ENCODE results near the gene ZKSCAN7.
"Not testable (repeated sequence)": the region's sequence is repeated elsewhere in the genome, so short reads cannot be mapped to it uniquely, and the experiment has no call there.

The ZKSCAN7 gene

DNA sequence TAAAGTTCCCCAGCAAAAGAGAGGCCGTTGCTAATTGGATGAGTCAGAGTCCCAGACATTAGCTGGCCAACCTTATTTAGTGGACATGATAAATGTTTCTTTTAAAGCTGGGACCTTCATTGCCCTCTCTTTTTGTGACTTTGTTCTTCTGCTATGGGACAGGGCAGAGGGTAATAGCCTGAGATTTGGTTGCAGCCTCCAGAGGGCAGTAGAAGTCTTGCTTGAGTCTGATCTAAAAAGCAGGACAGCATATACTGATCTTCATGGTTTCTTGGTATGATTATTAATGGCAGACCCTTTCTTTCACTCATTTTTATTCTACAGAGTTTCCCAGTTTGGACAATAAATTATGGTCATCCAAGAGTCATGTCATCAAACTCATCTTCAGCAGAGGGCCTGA, 25.1 kb upstream of the ZKSCAN7 start:
- Histone ChIP-seq H3K9ac (ENCODE audit: low read length) (no peak overlapping the region), H3K79me2 (ENCODE audit: insufficient read depth, low read length) (no peaks in the 10 kb centered on the region), H3K36me3 (ENCODE audit: low read length) (no peaks in the 10 kb centered on the region), H3K4me2 (ENCODE audit: low read depth, low read length, poor library complexity, severe bottlenecking) (no peak overlapping the region), H2AFZ (ENCODE audit: low read depth, low read length, severe bottlenecking) (no peak overlapping the region), H3K27ac (ENCODE audit: low read depth, low read length) (no peak overlapping the region), H3K4me3 (ENCODE audit: insufficient read depth, low read length, poor library complexity, severe bottlenecking) (no peak overlapping the region), H3K9me3 (ENCODE audit: insufficient read depth, low read length) (no peaks in the 10 kb centered on the region), H3K9me2 (replicated peaks; ENCODE audit: insufficient read depth, low read length) (no peaks in the 10 kb centered on the region), H3K27me3 (ENCODE audit: low read length) (no peaks in the 10 kb centered on the region), H4K20me1 (ENCODE audit: low read depth, low read length) (no peaks in the 10 kb centered on the region), H3F3A (ENCODE audit: insufficient read depth) (no peaks in the 10 kb centered on the region)
- TF ChIP-seq, protein P1, sequence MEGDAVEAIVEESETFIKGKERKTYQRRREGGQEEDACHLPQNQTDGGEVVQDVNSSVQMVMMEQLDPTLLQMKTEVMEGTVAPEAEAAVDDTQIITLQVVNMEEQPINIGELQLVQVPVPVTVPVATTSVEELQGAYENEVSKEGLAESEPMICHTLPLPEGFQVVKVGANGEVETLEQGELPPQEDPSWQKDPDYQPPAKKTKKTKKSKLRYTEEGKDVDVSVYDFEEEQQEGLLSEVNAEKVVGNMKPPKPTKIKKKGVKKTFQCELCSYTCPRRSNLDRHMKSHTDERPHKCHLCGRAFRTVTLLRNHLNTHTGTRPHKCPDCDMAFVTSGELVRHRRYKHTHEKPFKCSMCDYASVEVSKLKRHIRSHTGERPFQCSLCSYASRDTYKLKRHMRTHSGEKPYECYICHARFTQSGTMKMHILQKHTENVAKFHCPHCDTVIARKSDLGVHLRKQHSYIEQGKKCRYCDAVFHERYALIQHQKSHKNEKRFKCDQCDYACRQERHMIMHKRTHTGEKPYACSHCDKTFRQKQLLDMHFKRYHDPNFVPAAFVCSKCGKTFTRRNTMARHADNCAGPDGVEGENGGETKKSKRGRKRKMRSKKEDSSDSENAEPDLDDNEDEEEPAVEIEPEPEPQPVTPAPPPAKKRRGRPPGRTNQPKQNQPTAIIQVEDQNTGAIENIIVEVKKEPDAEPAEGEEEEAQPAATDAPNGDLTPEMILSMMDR (IDR thresholded peaks at IDR 0.05; ENCODE audit: insufficient read depth, low read length, poor library complexity, severe bottlenecking): peak; percentile 41
- no peak for TF ChIP-seq EZH2phosphoT487 (conservative IDR thresholded peaks at IDR 0.05; ENCODE audit: low read length)

DNA sequence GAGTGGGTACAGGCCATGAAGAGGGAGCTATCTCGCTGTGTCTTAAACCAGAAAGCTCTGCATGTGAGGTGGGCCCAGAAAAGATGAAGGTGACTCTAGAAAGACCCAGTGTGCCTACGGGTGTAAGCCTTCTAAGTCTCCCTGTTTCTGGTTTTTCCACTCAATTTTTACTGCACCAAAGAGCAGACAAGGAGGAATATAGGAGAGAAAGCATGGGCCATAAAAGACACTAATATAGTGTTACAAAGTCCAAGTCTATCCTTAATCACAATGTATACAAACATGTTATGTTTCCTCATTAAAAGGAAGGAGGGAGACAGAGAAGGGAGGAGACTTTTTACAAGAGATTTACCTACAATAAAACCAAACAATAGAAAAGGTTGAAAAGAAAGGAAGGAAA, 24.1 kb upstream of the ZKSCAN7 start:
- no peaks in the 10 kb centered on the region for H3K36me3 ChIP-seq (ENCODE audit: low read length)
- TF ChIP-seq, protein P1 (IDR thresholded peaks at IDR 0.05; ENCODE audit: insufficient read depth, low read length, poor library complexity, severe bottlenecking): no peak
- no peak for TF ChIP-seq EZH2phosphoT487 (conservative IDR thresholded peaks at IDR 0.05; ENCODE audit: low read length)
- H3K27ac ChIP-seq (ENCODE audit: low read depth, low read length): no peak overlapping the region
- no peak overlapping the region for H2AFZ ChIP-seq (ENCODE audit: low read depth, low read length, severe bottlenecking)
- H3K4me2 ChIP-seq (ENCODE audit: low read depth, low read length, poor library complexity, severe bottlenecking): no peak overlapping the region
- H3F3A ChIP-seq (ENCODE audit: insufficient read depth): no peaks in the 10 kb centered on the region
- no peaks in the 10 kb centered on the region for H3K9me3 ChIP-seq (ENCODE audit: insufficient read depth, low read length)
- no peak overlapping the region for H3K4me3 ChIP-seq (ENCODE audit: insufficient read depth, low read length, poor library complexity, severe bottlenecking)
- H3K27me3 ChIP-seq (ENCODE audit: low read length): no peaks in the 10 kb centered on the region
- no peaks in the 10 kb centered on the region for H3K79me2 ChIP-seq (ENCODE audit: insufficient read depth, low read length)
- no peaks in the 10 kb centered on the region for H3K9me2 ChIP-seq (replicated peaks; ENCODE audit: insufficient read depth, low read length)
- no peak overlapping the region for H3K9ac ChIP-seq (ENCODE audit: low read length)
- no peaks in the 10 kb centered on the region for H4K20me1 ChIP-seq (ENCODE audit: low read depth, low read length)

DNA sequence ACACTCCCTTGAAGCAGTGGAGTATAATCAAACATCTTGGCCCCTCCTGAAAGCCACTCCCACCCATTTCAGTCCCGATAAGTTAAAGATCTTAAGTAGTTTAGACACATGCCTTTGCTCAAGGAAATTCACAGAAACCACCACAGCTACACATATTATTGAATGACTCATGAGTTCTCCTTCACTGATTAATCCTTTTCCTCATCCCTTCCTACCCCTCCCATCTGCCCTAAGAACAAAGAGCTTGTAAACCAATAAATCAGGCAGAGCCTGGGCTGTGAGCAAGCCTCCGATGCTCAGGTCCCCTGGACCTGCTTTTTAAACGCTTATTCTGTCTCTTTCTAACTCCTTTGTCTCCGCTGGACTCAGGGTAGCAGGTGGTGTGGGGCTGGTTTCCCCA, 20.3 kb upstream of the ZKSCAN7 start:
- not testable (repeated sequence) for H3K9me3 ChIP-seq (ENCODE audit: insufficient read depth, low read length); H3K36me3 ChIP-seq (ENCODE audit: low read length); H3F3A ChIP-seq (ENCODE audit: insufficient read depth); H2AFZ ChIP-seq (ENCODE audit: low read depth, low read length, severe bottlenecking); H3K4me3 ChIP-seq (ENCODE audit: insufficient read depth, low read length, poor library complexity, severe bottlenecking); H4K20me1 ChIP-seq (ENCODE audit: low read depth, low read length); H3K4me2 ChIP-seq (ENCODE audit: low read depth, low read length, poor library complexity, severe bottlenecking); H3K9ac ChIP-seq (ENCODE audit: low read length); H3K79me2 ChIP-seq (ENCODE audit: insufficient read depth, low read length); H3K27ac ChIP-seq (ENCODE audit: low read depth, low read length); H3K9me2 ChIP-seq (replicated peaks; ENCODE audit: insufficient read depth, low read length); H3K27me3 ChIP-seq (ENCODE audit: low read length)

DNA sequence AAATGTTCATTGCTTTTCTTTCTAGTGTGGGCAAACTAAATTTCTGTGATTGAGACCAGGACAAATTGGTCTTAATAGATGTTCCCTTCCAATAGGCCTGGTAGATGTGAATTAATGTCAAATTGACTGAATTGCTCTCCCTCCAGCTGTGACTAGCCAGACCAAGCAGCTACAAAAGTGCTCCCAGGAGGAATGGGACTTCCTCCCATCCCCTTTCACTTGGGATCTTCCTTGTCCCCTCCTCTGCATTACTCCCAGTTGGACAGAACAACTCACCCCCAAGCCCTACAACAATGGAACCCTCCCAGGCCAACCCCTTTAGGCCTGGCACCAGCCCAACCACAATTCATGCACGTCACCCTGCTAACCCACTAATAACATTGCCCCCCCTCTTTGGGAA, 19.6 kb upstream of the ZKSCAN7 start:
- H2AFZ ChIP-seq (ENCODE audit: low read depth, low read length, severe bottlenecking): no peak overlapping the region
- TF ChIP-seq EZH2phosphoT487 (conservative IDR thresholded peaks at IDR 0.05; ENCODE audit: low read length): no peak
- H3K9me2 ChIP-seq (replicated peaks; ENCODE audit: insufficient read depth, low read length): no peaks in the 10 kb centered on the region
- no peak overlapping the region for H3K4me3 ChIP-seq (ENCODE audit: insufficient read depth, low read length, poor library complexity, severe bottlenecking)
- no peaks in the 10 kb centered on the region for H4K20me1 ChIP-seq (ENCODE audit: low read depth, low read length)
- H3K9me3 ChIP-seq (ENCODE audit: insufficient read depth, low read length): no peaks in the 10 kb centered on the region
- H3K9ac ChIP-seq (ENCODE audit: low read length): no peak overlapping the region
- no peaks in the 10 kb centered on the region for H3F3A ChIP-seq (ENCODE audit: insufficient read depth)
- H3K27me3 ChIP-seq (ENCODE audit: low read length): no peaks in the 10 kb centered on the region
- H3K36me3 ChIP-seq (ENCODE audit: low read length): no peaks in the 10 kb centered on the region
- H3K79me2 ChIP-seq (ENCODE audit: insufficient read depth, low read length): no peaks in the 10 kb centered on the region
- H3K4me2 ChIP-seq (ENCODE audit: low read depth, low read length, poor library complexity, severe bottlenecking): no peak overlapping the region
- H3K27ac ChIP-seq (ENCODE audit: low read depth, low read length): no peak overlapping the region

DNA sequence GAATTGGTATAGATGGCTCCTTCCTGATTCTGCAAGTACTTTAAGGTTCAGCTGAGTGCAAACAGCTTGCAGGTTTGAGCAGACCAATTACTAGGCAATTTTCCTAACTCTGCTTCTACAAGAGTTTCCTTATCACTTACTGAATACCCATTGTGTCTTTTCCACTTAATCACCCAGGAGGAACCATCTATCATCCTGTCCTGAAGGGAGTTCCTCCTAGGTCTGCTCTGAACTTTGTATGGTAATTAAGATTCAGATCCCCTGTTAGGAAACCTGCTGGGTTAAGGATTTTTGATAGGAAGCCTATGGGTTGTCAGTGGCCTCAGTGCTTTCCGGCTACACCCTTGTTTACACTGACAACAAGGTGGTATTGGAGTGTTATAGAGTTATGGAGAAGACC, 10.2 kb upstream of the ZKSCAN7 start:
- H3K27me3 ChIP-seq (ENCODE audit: low read length); H3F3A ChIP-seq (ENCODE audit: insufficient read depth); H2AFZ ChIP-seq (ENCODE audit: low read depth, low read length, severe bottlenecking); H4K20me1 ChIP-seq (ENCODE audit: low read depth, low read length); H3K4me2 ChIP-seq (ENCODE audit: low read depth, low read length, poor library complexity, severe bottlenecking); H3K36me3 ChIP-seq (ENCODE audit: low read length); H3K4me3 ChIP-seq (ENCODE audit: insufficient read depth, low read length, poor library complexity, severe bottlenecking); H3K9me2 ChIP-seq (replicated peaks; ENCODE audit: insufficient read depth, low read length); H3K9me3 ChIP-seq (ENCODE audit: insufficient read depth, low read length); H3K9ac ChIP-seq (ENCODE audit: low read length); H3K79me2 ChIP-seq (ENCODE audit: insufficient read depth, low read length); H3K27ac ChIP-seq (ENCODE audit: low read depth, low read length): not testable (repeated sequence)
